Bronchial epithelial cell (primary cell): ENCODE data around the gene TMEM222. TPM values are rescaled to one million over a fixed set of nuclear protein-coding genes. Genes with fewer than 3 reads are reported as not detected.
A peak's percentile ranks its signal among the peaks of the same experiment; 100 is the strongest.

Experiments
- DNase-seq: peaks from one replicate; pipeline ENCODE4 v3.0.0-alpha.2; 2010; ENCODE audit warnings: low read depth
- FAIRE-seq: peaks from 2 replicates; lab custom pipeline; 2011; peaks lifted over from hg19 to GRCh38; lab: Jason Lieb, UNC
- H3K27me3 ChIP-seq: 2 replicates; pipeline ENCODE4 v1.5.1; 2011; ENCODE audit warnings: low read length; ENCODE audit not compliant: control insufficient read depth, insufficient read depth
- H3K36me3 ChIP-seq: 2 replicates; pipeline ENCODE4 v1.5.1; 2011; ENCODE audit warnings: low read length; ENCODE audit not compliant: control insufficient read depth, insufficient read depth
- H3K4me3 ChIP-seq: 2 replicates; pipeline ENCODE4 v1.5.1; 2011; ENCODE audit warnings: mild to moderate bottlenecking, low read depth, low read length, control low read depth
- CTCF ChIP-seq: IDR thresholded peaks from 2 replicates; pipeline ENCODE4 v1.5.1; 2011; ENCODE audit warnings: mild to moderate bottlenecking, moderate library complexity, low read length, control low read depth, inconsistent platforms; ENCODE audit not compliant: insufficient read depth, severe bottlenecking
- total RNA-seq: library from RNA; depleted of rRNA; stranded (reverse); fragments of >200 nt; gene quantifications from 2 replicates; pipeline ENCODE4 v1.2.1, GENCODE V29; 2014

The TMEM222 gene
- total RNA-seq, 1 donor from 2014 or later: 17.1 TPM

GRCh38 chr1:27314737-27315136 lies 7.2 kb upstream of the TMEM222 start:
- TF ChIP-seq CTCF: no peak
- FAIRE-seq (no peak), DNase-seq (no peak)
- H3K27me3 ChIP-seq: no peaks in the 10 kb centered on the region
- no peak overlapping the region for H3K4me3 ChIP-seq
- H3K36me3 ChIP-seq: no peaks in the 10 kb centered on the region

- TF ChIP-seq CTCF: no peak
- no peak overlapping the region for H3K4me3 ChIP-seq
- no peaks in the 10 kb centered on the region for H3K27me3 ChIP-seq
- no peak for FAIRE-seq
- no peaks in the 10 kb centered on the region for H3K36me3 ChIP-seq
- no peak for DNase-seq
Observed at GRCh38 chr1:27316860-27317259, 5.1 kb upstream of the TMEM222 start.

GRCh38 chr1:27318136-27318535 lies 3.8 kb upstream of the TMEM222 start:
- Histone ChIP-seq H3K4me3 (no peak overlapping the region), H3K27me3 (no peaks in the 10 kb centered on the region), H3K36me3 (no peaks in the 10 kb centered on the region)
- no peak for FAIRE-seq
- DNase-seq: no peak
- no peak for TF ChIP-seq CTCF

- Histone ChIP-seq H3K4me3 (no peak overlapping the region), H3K27me3 (no peaks in the 10 kb centered on the region), H3K36me3 (no peaks in the 10 kb centered on the region)
- no peak for DNase-seq
- TF ChIP-seq CTCF: no peak
- FAIRE-seq: no peak
Observed at GRCh38 chr1:27318596-27318995, 3.4 kb upstream of the TMEM222 start.

GRCh38 chr1:27322569-27323240 lies 742 bp downstream of the TMEM222 start:
- H3K36me3 ChIP-seq: peaks cover 5% of the 10 kb centered on the region
- H3K27me3 ChIP-seq: no peaks in the 10 kb centered on the region
- FAIRE-seq: no peak

More at GRCh38 chr1:27322569-27323240, 742 bp downstream of the TMEM222 start:
- peak overlapping the region; percentile 92 for H3K4me3 ChIP-seq
- DNase-seq: no peak
- no peak for TF ChIP-seq CTCF
